CD4-positive, alpha-beta T cell treated with Interleukin-10 for 1 hour (primary cell): ENCODE measurements around the gene NF1.
"Not testable (repeated sequence)": the region's sequence is repeated elsewhere in the genome, so short reads cannot be mapped to it uniquely, and the experiment has no call there.

Experiments used
- DNase-seq: peaks from one replicate; pipeline ENCODE4 v3.0.0-alpha.2; 2020

Gene NF1

GRCh38 chr17:31136319-31136718 lies 41.5 kb downstream of the NF1 start:
- DNase-seq = no peak

- no peak for DNase-seq
Measured at GRCh38 chr17:31140111-31140510, 45.3 kb downstream of the NF1 start.

- DNase-seq = no peak
Measured at GRCh38 chr17:31144428-31144827, 49.7 kb downstream of the NF1 start.

DNA sequence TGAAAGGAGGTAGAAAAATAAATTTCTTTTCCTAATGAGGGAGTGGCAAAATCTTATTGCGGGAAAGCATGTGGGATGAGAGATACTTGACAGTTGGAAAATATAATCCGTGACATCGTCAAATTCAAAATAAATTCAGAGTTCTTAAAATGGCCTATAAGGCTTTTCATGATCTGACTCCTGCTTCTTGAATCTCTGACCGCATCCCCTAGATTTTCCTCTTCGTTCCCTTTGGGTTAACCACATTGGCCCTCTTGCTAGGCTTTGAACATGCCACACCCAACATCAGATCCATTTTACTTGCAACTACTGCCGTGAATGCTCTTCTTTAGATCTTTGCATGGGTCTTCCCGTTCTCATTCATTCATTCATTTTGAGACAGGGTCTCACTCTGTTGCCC lies 50.1 kb downstream of the NF1 start:
- DNase-seq = no peak

DNA sequence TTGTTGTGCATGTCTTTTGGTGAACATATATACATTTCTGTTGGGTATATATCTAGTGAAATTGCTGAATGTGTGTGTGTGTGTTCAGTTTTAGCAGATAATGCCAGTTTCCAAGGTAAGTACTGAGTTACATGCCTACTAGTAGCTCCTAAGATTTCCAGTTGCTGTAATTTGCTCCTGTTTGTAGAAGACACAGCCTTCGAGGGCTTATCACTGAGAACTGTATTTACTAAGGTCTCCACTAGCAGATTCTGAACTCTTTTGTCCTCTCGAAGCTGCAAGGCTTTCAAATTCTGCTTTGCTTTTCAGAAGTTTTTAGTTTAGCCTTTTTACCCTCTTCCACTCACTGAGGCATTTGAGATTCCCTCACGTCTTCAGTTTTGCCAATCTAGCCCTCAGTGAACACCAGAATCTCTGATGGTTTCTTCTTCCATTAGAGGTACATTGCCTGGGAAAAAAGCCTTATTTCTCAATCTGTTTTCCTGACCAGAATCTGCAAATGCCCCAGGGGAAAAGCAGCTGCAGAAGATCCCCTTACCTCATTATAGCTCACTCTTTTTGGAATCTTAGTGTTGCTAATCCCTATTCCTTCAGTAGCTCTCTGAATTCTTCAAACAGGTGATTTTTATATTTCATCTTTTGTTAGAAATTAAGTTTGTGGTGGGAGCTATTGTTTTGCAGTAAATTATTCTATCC lies 52.9 kb downstream of the NF1 start:
- no peak for DNase-seq

DNA sequence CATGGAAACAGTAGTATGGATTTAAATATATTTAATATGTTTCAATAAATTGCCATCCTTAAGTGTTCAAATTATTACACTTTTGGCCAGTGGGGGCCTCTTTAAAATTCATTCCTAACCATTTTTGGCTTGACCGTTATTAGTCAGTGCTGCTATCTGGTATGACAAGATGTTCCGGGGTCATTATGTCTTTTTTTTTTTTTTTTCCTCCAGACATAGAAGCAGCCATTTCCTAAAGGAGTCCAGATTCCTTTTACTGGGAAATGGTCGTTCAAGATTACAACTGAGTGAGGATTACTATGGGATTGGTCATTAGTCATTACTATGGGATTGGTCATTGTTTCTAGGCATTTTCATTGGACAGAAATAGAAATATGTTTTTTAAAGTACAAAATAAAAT lies 53.4 kb downstream of the NF1 start:
- no peak for DNase-seq

DNA sequence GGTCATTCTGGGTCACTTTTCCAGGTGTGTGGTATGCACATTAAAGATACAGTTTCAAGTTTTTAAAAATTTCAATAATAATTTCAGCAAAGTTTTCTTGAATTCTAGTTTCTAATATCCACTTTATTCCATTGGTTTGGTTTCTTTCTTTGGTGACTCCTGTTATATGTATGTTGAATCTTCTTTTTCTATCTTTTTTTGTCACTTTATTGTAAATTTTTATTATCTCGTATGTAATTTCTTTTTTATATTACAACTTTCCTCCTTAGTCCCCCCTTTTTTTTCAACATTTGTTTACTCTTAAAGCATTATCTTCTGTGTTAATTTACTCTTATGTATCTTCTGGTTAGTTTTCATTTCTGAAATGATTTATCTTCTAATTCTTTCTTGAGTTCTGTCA lies 57.5 kb downstream of the NF1 start:
- DNase-seq = no peak

- no peak for DNase-seq
Measured at GRCh38 chr17:31155208-31155810, 60.5 kb downstream of the NF1 start.

DNA sequence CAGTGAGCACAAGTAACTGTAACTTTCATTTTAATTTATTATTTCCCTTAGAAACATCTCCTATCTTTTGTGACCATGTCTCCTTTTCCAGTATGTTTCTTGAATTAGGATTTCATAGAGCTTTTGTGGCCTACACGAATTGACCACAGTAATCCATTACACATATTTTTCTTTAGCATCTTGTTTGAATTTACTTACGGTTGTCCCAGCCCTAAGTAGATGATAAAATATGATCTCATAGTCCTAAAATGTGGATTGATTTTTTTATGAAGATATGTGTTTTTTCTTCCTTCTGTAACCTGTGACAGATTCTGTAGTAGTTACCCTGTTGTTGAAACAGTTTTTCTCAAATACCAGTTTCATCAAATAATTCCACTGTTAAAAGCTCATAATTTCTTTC lies 61.5 kb downstream of the NF1 start:
- DNase-seq = no peak

- not testable (repeated sequence) for DNase-seq
Measured at GRCh38 chr17:31156864-31157263, 62.1 kb downstream of the NF1 start.

DNA sequence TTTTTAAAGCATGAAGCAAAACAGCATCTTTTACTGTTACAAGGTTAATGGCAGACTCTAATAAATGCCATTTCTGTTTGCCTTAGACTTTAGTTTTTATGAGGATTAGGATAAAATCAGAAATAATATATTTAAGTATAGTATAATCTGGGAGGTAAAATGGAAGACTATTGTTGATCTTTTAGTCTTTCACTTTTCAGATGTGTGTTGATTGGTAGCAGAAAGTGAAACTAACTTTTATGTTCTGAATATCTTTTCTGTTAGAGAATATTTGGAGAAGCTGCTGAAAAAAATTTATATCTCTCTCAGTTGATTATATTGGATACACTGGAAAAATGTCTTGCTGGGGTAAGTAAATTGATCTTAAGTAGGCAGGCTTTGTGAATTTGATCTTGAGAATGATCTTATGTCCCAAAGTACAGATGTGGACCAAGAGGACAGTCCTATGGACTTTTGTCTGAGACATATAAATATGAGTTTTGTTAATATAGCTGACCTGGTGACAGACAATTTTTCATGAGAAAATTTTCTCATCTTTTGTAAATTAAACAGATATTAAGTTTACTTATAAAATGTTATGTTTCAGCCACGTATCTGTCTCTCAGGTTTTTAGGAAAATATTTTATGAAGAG lies 64.1 kb downstream of the NF1 start:
- peak; percentile 29 for DNase-seq

- no peak for DNase-seq
Measured at GRCh38 chr17:31163091-31163781, 68.5 kb downstream of the NF1 start.

- no peak for DNase-seq
Measured at GRCh38 chr17:31167111-31167510, 72.3 kb downstream of the NF1 start.

DNA sequence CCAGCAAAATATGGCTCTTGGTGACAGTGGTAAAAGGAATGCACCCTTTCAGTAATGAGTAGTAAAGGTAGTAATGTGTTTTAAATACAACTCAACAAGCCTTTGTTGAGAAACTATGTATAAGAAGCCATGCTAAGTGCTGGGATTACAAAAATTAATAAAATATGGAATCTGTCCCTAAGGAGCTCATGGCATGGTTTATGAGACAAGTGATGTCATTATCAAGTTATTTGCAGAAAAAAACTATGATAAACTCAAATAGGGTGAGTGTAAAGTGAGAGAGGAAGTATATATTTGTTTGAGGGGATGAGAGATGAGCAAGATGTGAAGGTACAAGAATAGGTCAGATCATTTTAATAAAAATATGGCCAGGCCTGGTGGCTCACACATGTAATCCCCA lies 76.9 kb downstream of the NF1 start:
- no peak for DNase-seq

- DNase-seq = no peak
Measured at GRCh38 chr17:31172388-31172787, 77.6 kb downstream of the NF1 start.

- no peak for DNase-seq
Measured at GRCh38 chr17:31174215-31174614, 79.4 kb downstream of the NF1 start.

DNA sequence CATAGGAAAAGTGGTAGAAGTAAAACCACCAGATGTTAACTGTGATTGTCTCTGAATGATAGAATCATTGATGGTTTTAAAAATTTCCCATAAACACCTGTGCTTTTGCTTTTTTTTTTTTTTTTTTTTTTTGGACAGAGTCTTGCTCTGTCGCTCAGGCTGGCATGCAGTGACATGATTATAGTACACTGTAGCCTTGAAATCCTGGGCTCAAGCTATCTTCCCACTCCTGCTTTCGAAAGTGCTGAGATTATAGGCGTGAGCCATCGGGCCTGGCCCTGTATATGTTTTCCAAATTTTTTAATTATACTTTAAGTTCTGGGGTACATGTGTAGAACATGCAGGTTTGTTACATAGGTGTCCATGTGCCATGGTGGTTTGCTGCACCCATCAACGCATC lies 80.5 kb downstream of the NF1 start:
- no peak for DNase-seq

DNA sequence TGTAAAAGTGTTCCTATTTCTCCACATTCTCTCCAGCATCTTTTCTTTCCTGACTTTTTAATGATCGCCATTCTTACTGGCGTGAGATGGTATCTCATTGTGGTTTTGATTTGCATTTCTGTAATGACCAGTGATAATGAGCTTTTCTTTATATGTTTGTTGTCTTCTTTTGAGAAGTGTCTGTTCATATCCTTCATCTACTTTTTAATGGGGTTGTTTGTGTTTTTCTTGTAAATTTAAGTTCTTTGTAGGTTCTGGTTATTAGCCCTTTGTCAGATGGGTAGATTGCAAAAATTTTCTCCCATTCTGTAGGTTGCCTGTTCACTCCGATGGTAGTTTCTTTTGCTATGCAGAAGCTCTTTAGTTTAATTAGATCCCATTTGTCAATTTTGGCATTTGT lies 81.4 kb downstream of the NF1 start:
- DNase-seq = not testable (repeated sequence)

DNA sequence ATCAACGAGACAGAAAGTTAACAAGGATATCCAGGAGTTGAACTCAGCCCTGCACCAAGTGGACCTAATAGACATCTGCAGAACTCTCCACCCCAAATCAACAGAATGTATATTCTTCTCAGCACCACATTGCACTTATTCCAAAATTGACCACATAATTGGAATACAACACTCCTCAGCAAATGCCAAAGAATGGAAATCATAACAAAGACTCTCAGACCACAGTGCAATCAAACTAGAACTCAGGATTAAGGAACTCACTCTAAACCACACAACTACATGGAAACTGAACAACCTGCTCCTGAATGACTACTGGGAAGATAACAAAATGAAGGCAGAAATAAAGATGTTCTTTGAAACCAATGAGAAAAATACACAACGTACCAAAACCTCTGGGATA lies 84.2 kb downstream of the NF1 start:
- DNase-seq = not testable (repeated sequence)

DNA sequence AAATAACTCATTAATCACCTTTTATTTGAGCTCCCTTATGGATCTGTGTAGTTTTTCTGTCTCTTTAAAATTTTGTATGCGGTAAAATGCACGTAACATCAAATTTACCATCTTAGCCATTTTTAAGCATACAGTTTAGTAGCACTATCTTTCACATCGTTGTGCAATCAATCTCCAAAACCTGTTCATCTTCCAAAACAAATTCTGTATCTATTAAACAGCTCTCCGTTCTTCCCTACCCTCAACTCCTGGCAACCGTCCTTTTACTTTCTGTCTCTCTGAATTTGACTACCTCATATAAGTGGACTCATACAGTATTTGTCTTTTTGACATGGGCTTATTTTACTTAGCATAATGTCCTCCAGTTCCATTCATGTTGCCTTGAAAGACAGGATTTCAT lies 100.5 kb downstream of the NF1 start:
- no peak for DNase-seq

- DNase-seq = no peak
Measured at GRCh38 chr17:31198026-31198425, 103.2 kb downstream of the NF1 start.

- DNase-seq = not testable (repeated sequence)
Measured at GRCh38 chr17:31198666-31199065, 103.9 kb downstream of the NF1 start.

DNA sequence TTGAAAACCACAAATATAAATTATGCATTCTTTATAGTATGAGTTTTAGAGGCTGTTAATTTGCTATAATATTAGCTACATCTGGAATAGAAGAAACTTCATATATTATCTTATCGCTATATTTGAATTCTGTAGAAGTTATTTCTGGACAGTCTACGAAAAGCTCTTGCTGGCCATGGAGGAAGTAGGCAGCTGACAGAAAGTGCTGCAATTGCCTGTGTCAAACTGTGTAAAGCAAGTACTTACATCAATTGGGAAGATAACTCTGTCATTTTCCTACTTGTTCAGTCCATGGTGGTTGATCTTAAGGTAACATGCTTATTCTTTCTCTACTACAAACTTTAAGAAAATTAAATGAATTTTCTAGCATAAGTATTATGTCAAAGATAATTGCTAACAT lies 105.5 kb downstream of the NF1 start:
- DNase-seq = no peak

DNA sequence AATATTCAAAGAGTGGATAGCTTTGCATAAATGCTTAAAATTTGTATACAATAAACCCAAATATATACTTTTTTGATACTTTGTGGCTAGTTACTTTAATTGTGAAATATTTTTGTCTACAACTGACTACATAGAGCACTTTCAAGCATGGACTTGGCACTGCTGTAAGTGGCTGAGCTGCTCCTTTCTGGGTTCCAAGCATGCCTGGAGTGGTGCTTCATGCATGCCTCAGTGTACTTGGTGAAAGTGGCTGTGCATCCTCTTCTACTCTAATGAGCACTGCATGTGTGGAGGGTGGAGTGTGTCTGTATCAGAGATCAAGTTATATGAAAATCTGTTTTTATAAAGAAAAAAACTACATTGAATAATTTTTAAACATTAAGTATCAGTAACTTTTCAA lies 108.2 kb downstream of the NF1 start:
- DNase-seq = no peak
